H1 (cell line): ENCODE results near the gene SGCD. TPM values are rescaled to one million over a fixed set of nuclear protein-coding genes. Genes with fewer than 3 reads are reported as not detected.

Experiments used
- CTCF ChIA-PET: fragments of 300-600 bp; sonication (Branson Sonifier 250); formaldehyde crosslinking; loops from one replicate; lab custom pipeline; 2021; ENCODE audit not compliant: partially characterized antibody; lab: Charles Lee
- POLR2A ChIA-PET: fragments of 300-600 bp; sonication (Branson Sonifier 250); formaldehyde crosslinking; loops from one replicate; lab custom pipeline; 2021; ENCODE audit warnings: inconsistent platforms; ENCODE audit not compliant: partially characterized antibody; lab: Charles Lee
- DNase-seq, 2 experiments: peaks; one replicate each; pipeline versions ENCODE4 v3.0.0 to v3.0.0-alpha.2; 2010 to 2022; ENCODE audit warnings: low spot score in 2 of 2, low read depth in 1 of 2, mixed read lengths in 1 of 2
- FAIRE-seq: peaks from 2 replicates; lab custom pipeline; 2011; peaks lifted over from hg19 to GRCh38; lab: Jason Lieb, UNC
- H2AFZ ChIP-seq: 2 replicates; pipeline ENCODE4 v1.8.1; 2012; ENCODE audit warnings: low read length, inconsistent platforms
- H2AK5ac ChIP-seq: 2 replicates; pipeline ENCODE4 v1.6.1; 2013; ENCODE audit warnings: low read depth, low read length
- H2BK120ac ChIP-seq: replicated peaks from 2 replicates; pipeline ENCODE3; 2013; ENCODE audit warnings: low read depth, low read length, inconsistent platforms
- H2BK12ac ChIP-seq: 2 replicates; pipeline ENCODE4 v1.6.1; 2013; ENCODE audit warnings: low read depth, low read length
- H2BK15ac ChIP-seq: 2 replicates; pipeline ENCODE4 v1.6.1; 2013; ENCODE audit warnings: low read length
- H2BK20ac ChIP-seq: 2 replicates; pipeline ENCODE4 v1.6.1; 2013; ENCODE audit warnings: low read length
- H2BK5ac ChIP-seq: 2 replicates; pipeline ENCODE4 v1.6.1; 2013; ENCODE audit warnings: low read depth, low read length
- H3K14ac ChIP-seq: 2 replicates; pipeline ENCODE4 v1.6.1; 2013; ENCODE audit warnings: inconsistent platforms; ENCODE audit not compliant: insufficient read length
- H3K18ac ChIP-seq: 2 replicates; pipeline ENCODE4 v1.6.1; 2013; ENCODE audit warnings: low read length; ENCODE audit errors: extremely low read depth
- H3K23ac ChIP-seq: 2 replicates; pipeline ENCODE4 v1.6.1; 2013; ENCODE audit warnings: inconsistent platforms; ENCODE audit not compliant: insufficient read length
- H3K23me2 ChIP-seq: 2 replicates; pipeline ENCODE4 v1.6.1; 2013; ENCODE audit warnings: low read depth, low read length
- H3K27ac ChIP-seq: 2 replicates; pipeline ENCODE4 v1.6.1; 2011; ENCODE audit warnings: low read depth, low read length, inconsistent platforms
- H3K27me3 ChIP-seq, 4 experiments: replicated peaks in 1 of 4; 1 replicate in 1 of 4; 2 replicates in 3 of 4; pipeline versions ENCODE4 v1.6.1 to v1.8.1; 2011 to 2013; ENCODE audit warnings: low read length in 3 of 4, mild to moderate bottlenecking in 3 of 4, inconsistent platforms in 2 of 4, mixed read lengths in 2 of 4, moderate library complexity in 1 of 4; ENCODE audit not compliant: control insufficient read depth in 3 of 4, insufficient read depth in 3 of 4; ENCODE audit errors: extremely low read depth in 1 of 4
- H3K36me3 ChIP-seq, 4 experiments: 2 replicates each; pipeline versions ENCODE4 v1.6.1 to v1.8.1; 2011 to 2013; ENCODE audit warnings: mild to moderate bottlenecking in 4 of 4, low read length in 3 of 4, moderate library complexity in 2 of 4, control low read depth in 1 of 4, inconsistent platforms in 1 of 4; ENCODE audit not compliant: insufficient read depth in 4 of 4, control insufficient read depth in 2 of 4
- H3K4ac ChIP-seq: replicated peaks from 2 replicates; pipeline ENCODE3; 2013; ENCODE audit warnings: low read length, low read depth, mixed read lengths, inconsistent platforms; ENCODE audit not compliant: insufficient read length
- H3K4me1 ChIP-seq, 4 experiments: replicated peaks in 1 of 4; 1 replicate in 1 of 4; 2 replicates in 3 of 4; pipeline versions ENCODE4 v1.6.1 to v1.8.1; 2011 to 2013; ENCODE audit warnings: low read length in 3 of 4, inconsistent platforms in 2 of 4, mixed read lengths in 1 of 4; ENCODE audit not compliant: insufficient read depth in 4 of 4, control insufficient read depth in 3 of 4
- H3K4me2 ChIP-seq, 2 experiments: 2 replicates each; pipeline versions ENCODE4 v1.6.1 to v1.8.1; 2011 to 2013; ENCODE audit warnings: low read depth in 2 of 2, low read length in 2 of 2, control low read depth in 1 of 2, inconsistent platforms in 1 of 2, mild to moderate bottlenecking in 1 of 2; ENCODE audit not compliant: insufficient read depth in 1 of 2
- H3K4me3 ChIP-seq, 4 experiments: fragments of 200-600, 300-600 bp in 1 of 4; sonication (generic), shearing (Covaris generic), sonication (Bioruptor Twin) in 1 of 4; 2 replicates each; pipeline versions ENCODE4 v1.5.1 to v1.8.1; 2011 to 2016; ENCODE audit warnings: low read length in 4 of 4, low read depth in 3 of 4, control low read depth in 2 of 4, inconsistent platforms in 2 of 4, mild to moderate bottlenecking in 2 of 4, mixed read lengths in 1 of 4, moderate library complexity in 1 of 4; ENCODE audit not compliant: insufficient read depth in 2 of 4; ENCODE audit errors: extremely low read depth in 1 of 4
- H3K56ac ChIP-seq: replicated peaks from 2 replicates; pipeline ENCODE3; 2013; ENCODE audit warnings: low read depth, mild to moderate bottlenecking, mixed read lengths, low read length, inconsistent platforms; ENCODE audit not compliant: insufficient read length
- H3K79me1 ChIP-seq: 2 replicates; pipeline ENCODE4 v1.6.1; 2013; ENCODE audit warnings: low read depth, low read length, control low read depth
- H3K79me2 ChIP-seq, 2 experiments: 2 replicates each; pipeline versions ENCODE4 v1.6.1 to v1.8.1; 2012 to 2013; ENCODE audit warnings: low read length in 2 of 2, mild to moderate bottlenecking in 2 of 2, inconsistent platforms in 1 of 2; ENCODE audit not compliant: insufficient read depth in 2 of 2, control insufficient read depth in 1 of 2
- H3K9ac ChIP-seq, 4 experiments: replicated peaks in 1 of 4; 1 replicate in 1 of 4; 2 replicates in 3 of 4; pipeline versions ENCODE4 v1.6.1 to v1.8.1; 2011 to 2013; ENCODE audit warnings: low read depth in 3 of 4, low read length in 3 of 4, control low read depth in 2 of 4, mild to moderate bottlenecking in 2 of 4, moderate library complexity in 2 of 4, inconsistent platforms in 1 of 4; ENCODE audit errors: extremely low read depth in 1 of 4
- H3K9me3 ChIP-seq, 2 experiments: 2 replicates each; pipeline versions ENCODE4 v1.6.1 to v1.8.1; 2012 to 2013; ENCODE audit warnings: mild to moderate bottlenecking in 2 of 2, moderate library complexity in 2 of 2, control low read depth in 1 of 2, inconsistent platforms in 1 of 2, low read depth in 1 of 2, low read length in 1 of 2, mixed read lengths in 1 of 2; ENCODE audit not compliant: insufficient read depth in 2 of 2
- H4K20me1 ChIP-seq, 2 experiments: replicated peaks in 1 of 2; 2 replicates each; pipeline versions ENCODE3 to v1.8.1; 2011 to 2013; ENCODE audit warnings: inconsistent platforms in 2 of 2, low read length in 2 of 2, mild to moderate bottlenecking in 1 of 2; ENCODE audit not compliant: insufficient read depth in 2 of 2, control insufficient read depth in 1 of 2
- H4K5ac ChIP-seq: 2 replicates; pipeline ENCODE4 v1.6.1; 2013; ENCODE audit warnings: low read length, low read depth, mixed read lengths, inconsistent platforms; ENCODE audit not compliant: insufficient read length
- H4K8ac ChIP-seq: 2 replicates; pipeline ENCODE4 v1.8.0; 2013; ENCODE audit warnings: mild to moderate bottlenecking, moderate library complexity, low read length, inconsistent platforms; ENCODE audit not compliant: insufficient read depth; ENCODE audit errors: extremely low read depth
- H4K91ac ChIP-seq: replicated peaks from 2 replicates; pipeline ENCODE3; 2013; ENCODE audit warnings: low read length, mixed read lengths, inconsistent platforms; ENCODE audit not compliant: insufficient read length
- ASH2L ChIP-seq: fragments of 200-600, 300-600 bp; sonication (generic); IDR thresholded peaks from one replicate; pipeline ENCODE4 v1.7.1; 2017; ENCODE audit warnings: low read length
- BCL11A ChIP-seq, 2 experiments: IDR thresholded peaks; one replicate each; pipeline ENCODE4 v1.6.1; 2011; ENCODE audit warnings: low read depth in 2 of 2, low read length in 2 of 2, mild to moderate bottlenecking in 2 of 2
- CHD1 ChIP-seq: IDR thresholded peaks from 2 replicates; pipeline ENCODE4 v1.6.1; 2012; ENCODE audit warnings: low read depth, low read length, improper control_type of control experiment
- CHD2 ChIP-seq: IDR thresholded peaks from 2 replicates; pipeline ENCODE4 v1.6.1; 2012; ENCODE audit warnings: low read length, improper control_type of control experiment
- CTBP2 ChIP-seq: IDR thresholded peaks from 2 replicates; pipeline ENCODE4 v1.7.0; 2011; ENCODE audit warnings: borderline replicate concordance, mild to moderate bottlenecking, moderate library complexity, mixed read lengths, low read length; ENCODE audit not compliant: insufficient read depth, insufficient read length
- EZH2 ChIP-seq: fragments of 200-600 bp; sonication (generic); IDR thresholded peaks from 2 replicates; pipeline ENCODE4 v1.7.1; 2012; ENCODE audit warnings: low read depth, mild to moderate bottlenecking, moderate library complexity, low read length, inconsistent platforms; ENCODE audit not compliant: severe bottlenecking
- GTF2F1 ChIP-seq: IDR thresholded peaks from 2 replicates; pipeline ENCODE4 v1.6.1; 2012; ENCODE audit warnings: low read depth, low read length, improper control_type of control experiment, borderline replicate concordance
- JUN ChIP-seq: IDR thresholded peaks from 2 replicates; pipeline ENCODE4 v1.6.1; 2011; ENCODE audit warnings: low read depth, mild to moderate bottlenecking, improper control_type of control experiment, low read length
- PHF8 ChIP-seq: fragments of 200-600 bp; sonication (generic); conservative IDR thresholded peaks from 2 replicates; pipeline ENCODE4 v1.7.1; 2012; ENCODE audit warnings: low read depth, mild to moderate bottlenecking, inconsistent platforms, low read length, moderate library complexity
- SAP30 ChIP-seq: fragments of 300-600 bp; sonication (generic); IDR thresholded peaks from 2 replicates; pipeline ENCODE4 v1.7.1; 2012; ENCODE audit warnings: low read length, moderate library complexity, mild to moderate bottlenecking, inconsistent platforms; ENCODE audit not compliant: insufficient read depth, insufficient replicate concordance
- SP2 ChIP-seq: IDR thresholded peaks from 2 replicates; pipeline ENCODE4 v1.6.1; 2012; ENCODE audit warnings: mild to moderate bottlenecking, low read length, inconsistent platforms
- SUZ12 ChIP-seq: fragments of 200-600 bp; sonication (generic); IDR thresholded peaks from 2 replicates; pipeline ENCODE4 v1.6.1; 2012; ENCODE audit warnings: mild to moderate bottlenecking, inconsistent platforms, low read length, moderate library complexity, mixed read lengths
- WGBS, 2 experiments: shearing (Covaris generic) in 1 of 2; methylation state at CpG; one replicate each; pipeline versions ENCODE4 v1.1.6 to v1.1.7; 2013 to 2015; ENCODE audit warnings: low lambda C conversion rate in 2 of 2, mixed read lengths in 2 of 2, inconsistent platforms in 1 of 2, low coverage in 1 of 2, missing lambda C conversion rate in 1 of 2; ENCODE audit not compliant: insufficient replicate concordance in 2 of 2, insufficient coverage in 1 of 2, insufficient read length in 1 of 2; ENCODE audit errors: extremely low coverage in 1 of 2, missing lambda C conversion rate in 1 of 2; 5-methylcytosine and 5-hydroxymethylcytosine counted together
- polyA plus RNA-seq, 7 experiments: library from polyadenylated mRNA; depleted of rRNA in 3 of 7; stranded (reverse) in 5 of 7; unstranded in 2 of 7; fragments of >200 nt in 5 of 7; fragments of 200-250 nt in 2 of 7; gene quantifications; 1 replicate in 5 of 7; 2 replicates in 1 of 7; 4 replicates in 1 of 7; pipeline versions ENCODE4 v1.2.1 to v1.2.3, GENCODE V29; 2011 to 2013; ENCODE audit warnings: missing spikeins in 2 of 7, mixed read lengths in 2 of 7
- total RNA-seq: library from RNA; stranded (reverse); fragmentation: NEBNext Ultra II Directional; extraction: Animal tissue kit (Norgen Biotek cat#: 25700); gene quantifications from 2 replicates; pipeline ENCODE4 v1.2.1, GENCODE V29; 2021

SGCD gene
- total and polyA plus RNA-seq, 2 of the 8 experiments (the other 6 are each of a cell fraction or from before 2014, with no cell fraction given), result 0.04 to 0.08 TPM

- WGBS, 2 experiments, result 89% methylated on average over 5 of the region's 5 CpGs; no CpG with 5 or more reads in 1 of the 2 experiments
- no peak for TF ChIP-seq EZH2
- no peak for TF ChIP-seq CTBP2
- no peak for TF ChIP-seq GTF2F1
- no peak for TF ChIP-seq BCL11A (IDR thresholded peaks at IDR 0.05; ENCODE audit: low read depth in 2 of 2, low read length in 2 of 2)
- TF ChIP-seq PHF8, result no peak
- no peak for TF ChIP-seq SP2
- no peak for TF ChIP-seq ASH2L
- no peak for TF ChIP-seq CHD2
- TF ChIP-seq CHD1, result no peak
- TF ChIP-seq JUN, result no peak
- no peak for TF ChIP-seq SUZ12
- no peak for TF ChIP-seq SAP30
Observed at GRCh38 chr5:156522651-156523529, 195.9 kb downstream of the SGCD start.

More at GRCh38 chr5:156522651-156523529, 195.9 kb downstream of the SGCD start:
- no peak overlapping the region for H3K14ac ChIP-seq
- no peaks in the 10 kb centered on the region for H3K4me1 ChIP-seq
- no peaks in the 10 kb centered on the region for H3K79me2 ChIP-seq
- H2BK15ac ChIP-seq, result no peak overlapping the region
- H4K8ac ChIP-seq, result no peak overlapping the region
- H2BK20ac ChIP-seq, result no peak overlapping the region
- DNase-seq, result no peak
- H3K79me1 ChIP-seq, result no peaks in the 10 kb centered on the region
- no peak overlapping the region for H3K4me3 ChIP-seq
- H3K4ac ChIP-seq, result no peak overlapping the region
- FAIRE-seq, result no peak
- H3K23ac ChIP-seq, result no peak overlapping the region
- H4K20me1 ChIP-seq, result no peaks in the 10 kb centered on the region
- H3K27ac ChIP-seq, result no peak overlapping the region
- H3K56ac ChIP-seq, result no peak overlapping the region
- no peak overlapping the region for H2BK5ac ChIP-seq
- no peak overlapping the region for H2AK5ac ChIP-seq
- H3K23me2 ChIP-seq, result no peaks in the 10 kb centered on the region
- CTCF ChIA-PET, result no interaction called here
- no peak overlapping the region for H3K18ac ChIP-seq
- H3K9me3 ChIP-seq, result no peaks in the 10 kb centered on the region
- no peaks in the 10 kb centered on the region for H3K36me3 ChIP-seq
- no peaks in the 10 kb centered on the region for H3K27me3 ChIP-seq
- H2BK120ac ChIP-seq, result no peak overlapping the region
- no peak overlapping the region for H4K91ac ChIP-seq
- POLR2A ChIA-PET, result no interaction called here
- H2AFZ ChIP-seq, result no peak overlapping the region
- no peak overlapping the region for H3K4me2 ChIP-seq
- no peak overlapping the region; a peak in 1 of 7 replicates for H3K9ac ChIP-seq
- no peak overlapping the region for H2BK12ac ChIP-seq
- H4K5ac ChIP-seq, result no peak overlapping the region
